H4 (cell line): ENCODE measurements around the gene DAP. TPM values are rescaled to one million over a fixed set of nuclear protein-coding genes. Genes with fewer than 3 reads are reported as not detected.
"Not testable (repeated sequence)": the region's sequence is repeated elsewhere in the genome, so short reads cannot be mapped to it uniquely, and the experiment has no call there.

Experiments
- DNase-seq: peaks from one replicate; pipeline ENCODE4 v3.0.0-alpha.2; 2015; ENCODE audit warnings: low spot score
- total RNA-seq: library from RNA; depleted of rRNA; stranded (reverse); fragments of >200 nt; shearing (Covaris generic); gene quantifications from 2 replicates; pipeline ENCODE4 v1.2.3, GENCODE V29; 2014

The DAP gene
- total RNA-seq, 1 experiment from 2014 or later = 38.0 TPM

DNA sequence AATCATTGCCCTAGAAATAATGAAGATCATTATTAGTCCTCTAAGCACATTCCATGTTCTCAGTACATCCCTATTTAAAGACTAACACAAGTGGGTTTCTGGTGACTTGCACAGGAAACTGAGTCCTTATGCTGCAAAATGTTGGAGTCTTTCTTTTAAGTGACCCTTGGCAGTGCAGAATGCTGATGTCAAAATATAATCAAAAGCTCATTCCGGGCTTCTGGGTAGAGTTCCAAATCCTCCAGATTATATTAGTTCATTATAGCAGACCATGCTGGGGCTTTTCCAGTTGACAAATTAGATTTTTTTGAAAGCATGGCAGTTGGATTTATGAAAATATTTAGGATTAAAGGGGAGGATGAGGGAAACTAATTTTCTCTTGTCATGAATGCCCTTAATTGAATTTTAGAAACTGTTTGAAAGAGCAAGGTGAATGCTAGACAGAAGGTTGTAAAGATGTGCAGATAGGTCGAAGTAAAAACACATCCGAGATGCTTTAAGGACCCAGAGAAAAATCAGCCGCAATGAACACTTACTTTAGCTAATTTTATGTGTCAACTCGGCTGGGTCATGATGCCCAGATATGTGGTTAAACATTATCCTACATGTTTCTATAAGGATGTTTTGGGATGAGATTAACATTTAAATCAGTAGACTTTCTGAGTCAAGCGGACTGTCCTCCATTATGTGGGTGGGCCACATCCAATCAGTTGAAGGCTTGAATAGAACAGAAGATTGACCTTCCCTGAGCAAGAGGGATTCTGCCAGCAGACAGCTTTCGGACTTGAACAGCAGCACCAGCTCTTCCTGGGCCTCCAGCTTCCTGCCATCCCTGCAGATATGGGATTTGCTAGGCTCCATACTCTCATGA, 88.7 kb downstream of the DAP start:
- no peak for DNase-seq

DNA sequence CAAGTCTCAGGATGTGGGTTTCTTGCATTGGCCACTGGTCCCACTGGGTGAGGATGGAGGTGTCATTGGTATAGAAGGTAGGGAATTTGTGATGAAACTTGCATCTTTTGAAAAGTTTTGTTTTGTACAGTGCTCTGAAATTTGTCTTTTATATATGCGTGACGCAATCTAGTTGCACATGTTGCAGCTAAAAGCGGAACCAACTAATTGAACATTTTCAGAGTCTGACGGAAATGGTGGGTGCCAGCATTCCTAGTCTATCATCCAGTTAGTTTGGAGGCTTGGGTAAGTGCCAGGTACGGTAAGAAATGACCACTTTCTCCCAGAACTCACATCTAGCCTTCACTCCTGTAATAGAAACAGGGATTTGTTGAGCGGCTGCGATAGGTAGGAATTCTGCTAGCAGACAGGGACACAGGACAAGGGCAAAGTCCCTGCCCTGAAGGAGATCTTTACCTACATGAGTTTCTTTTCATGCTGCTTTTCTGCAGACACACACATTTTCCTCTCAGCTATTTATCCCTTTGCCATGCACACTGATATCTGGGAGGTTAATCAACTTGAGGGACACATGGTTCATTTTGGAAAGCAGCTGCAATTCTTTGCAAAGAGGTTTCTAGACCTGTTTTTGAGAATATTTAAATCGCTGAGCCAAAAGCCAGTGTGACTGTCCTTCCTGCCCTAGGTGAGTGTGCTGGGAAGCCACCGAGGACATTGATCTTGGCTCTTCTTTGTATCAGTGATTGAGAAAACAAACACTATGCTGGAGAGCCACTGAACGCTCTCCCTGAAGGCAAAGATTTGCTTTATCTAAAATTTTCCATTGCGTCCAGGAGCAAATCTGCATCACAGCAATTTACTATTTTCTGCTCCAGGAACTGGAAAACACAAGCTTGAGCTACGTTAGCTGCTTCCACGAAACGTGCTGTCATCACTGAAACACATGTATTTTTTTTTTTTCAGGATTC, 89.7 kb downstream of the DAP start:
- no peak for DNase-seq

DNA sequence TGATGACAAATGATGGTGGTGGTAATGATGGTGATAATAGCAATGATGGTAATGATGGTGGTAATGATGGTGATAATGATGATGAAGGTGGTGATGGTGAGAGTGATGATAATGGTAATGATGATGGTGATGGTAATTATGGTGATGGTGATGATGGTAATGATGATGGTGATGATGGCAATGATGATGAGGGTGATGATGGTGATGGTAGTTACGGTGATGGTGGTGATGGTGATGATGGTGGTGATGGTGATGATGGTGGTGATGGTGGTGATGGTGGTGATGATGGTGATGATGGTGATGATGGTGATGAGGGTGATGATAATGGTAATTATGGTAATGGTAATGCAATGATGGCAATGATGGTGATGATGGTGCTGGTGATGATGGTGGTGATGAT, 91.1 kb downstream of the DAP start:
- DNase-seq = no peak

DNA sequence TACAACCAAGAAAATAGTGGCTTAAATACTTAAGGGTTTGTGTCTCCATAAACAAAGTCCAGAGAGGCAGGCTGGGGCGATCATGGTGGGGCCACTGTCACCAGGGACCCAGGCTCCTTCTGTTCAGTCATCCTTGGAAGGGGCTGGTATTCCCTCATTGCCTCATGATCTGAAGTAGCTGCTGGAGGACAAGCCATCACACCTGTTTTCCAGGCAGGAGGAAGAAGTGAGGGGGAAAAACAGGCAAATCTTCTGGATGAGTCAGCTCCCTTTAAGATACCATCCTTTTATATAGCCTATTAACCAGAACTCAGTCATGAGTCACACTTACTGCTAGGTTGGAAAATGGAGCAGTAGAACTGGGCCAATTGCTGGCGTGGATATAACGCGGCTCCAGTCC, 92.3 kb downstream of the DAP start:
- no peak for DNase-seq

DNA sequence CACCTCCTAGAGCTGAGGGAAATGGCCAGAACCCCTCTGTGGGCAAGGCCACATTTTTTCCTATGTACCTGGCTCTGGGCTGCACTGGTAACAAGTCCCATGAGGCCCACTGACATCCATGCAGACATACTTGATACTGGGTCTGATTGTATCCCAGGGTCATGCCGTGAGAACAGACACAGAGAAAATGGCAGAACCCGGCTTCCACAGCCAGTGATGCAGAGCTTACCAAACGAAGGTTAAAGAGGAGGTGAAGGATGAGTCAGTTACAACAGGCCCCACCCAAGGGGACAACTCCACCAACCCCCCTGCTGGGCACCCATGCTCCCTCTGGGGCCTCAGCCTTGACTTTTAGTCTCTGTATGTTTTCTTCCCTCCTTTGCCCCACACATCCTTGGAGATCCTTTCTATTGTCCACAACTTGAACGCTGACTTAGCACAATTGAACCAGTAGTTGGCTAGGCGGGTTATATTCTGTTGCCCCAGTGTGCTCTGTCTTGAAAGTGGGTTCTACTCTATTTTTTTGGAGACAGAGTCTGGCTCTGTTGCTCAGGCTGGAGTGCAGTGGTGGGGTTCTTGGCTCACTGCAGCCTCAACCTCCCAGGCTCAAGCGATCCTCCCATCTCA, 93.5 kb downstream of the DAP start:
- no peak for DNase-seq

DNA sequence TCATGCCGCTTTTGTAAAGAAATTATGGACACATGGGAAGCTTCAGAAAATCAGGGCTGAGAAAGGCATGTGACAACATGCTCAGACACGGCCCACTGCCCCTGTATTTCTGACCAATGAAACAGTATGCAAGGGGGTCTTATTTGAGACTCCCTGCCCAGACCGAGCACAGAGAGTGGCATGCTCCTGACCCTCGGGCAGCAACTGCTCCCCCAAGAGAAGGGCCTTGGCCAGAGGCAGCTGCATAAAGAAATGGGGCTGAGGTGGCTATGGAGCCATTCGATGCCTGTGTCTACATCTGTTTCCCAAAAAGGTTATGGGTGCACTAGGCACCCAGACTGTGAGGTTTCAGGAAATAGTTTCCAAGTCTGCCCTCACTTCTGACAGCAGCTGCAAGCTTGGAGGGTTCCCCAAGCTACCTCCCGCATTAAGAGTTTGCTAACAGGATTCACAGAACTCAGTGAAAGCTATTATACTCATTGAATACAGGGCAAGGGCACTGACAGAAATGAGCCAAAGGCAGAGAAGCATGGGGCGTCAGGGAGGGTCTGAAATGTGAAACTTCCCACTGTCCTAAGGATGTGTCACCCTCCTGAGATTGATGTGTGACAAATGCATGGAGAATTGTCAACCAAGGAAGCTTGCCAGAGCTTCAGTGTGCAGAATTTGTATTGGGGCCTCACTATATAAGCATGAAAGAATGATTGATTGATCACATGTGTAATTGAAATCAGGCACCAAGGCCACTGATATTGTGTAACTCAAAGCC, 94.3 kb downstream of the DAP start:
- no peak for DNase-seq

DNA sequence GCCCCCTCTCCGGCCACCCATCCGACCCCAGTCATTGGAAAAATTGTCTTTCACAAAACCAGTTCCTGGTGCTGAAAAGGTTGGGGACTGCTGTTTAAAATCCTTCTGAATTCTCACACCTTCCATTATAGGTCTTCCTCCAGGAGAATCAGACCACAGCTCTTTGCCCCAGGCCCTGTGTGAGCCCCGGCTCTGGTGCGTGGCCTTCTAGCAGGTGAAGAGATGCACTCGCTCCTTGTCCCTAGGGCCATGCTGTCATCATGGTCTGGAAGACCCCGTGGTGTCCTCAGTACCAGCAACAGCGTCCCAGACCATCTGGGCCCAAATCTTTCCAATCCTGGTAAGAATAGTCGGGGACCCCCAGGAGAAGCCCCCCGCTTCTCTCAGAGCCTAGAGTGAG, 95.2 kb downstream of the DAP start:
- DNase-seq = no peak

DNA sequence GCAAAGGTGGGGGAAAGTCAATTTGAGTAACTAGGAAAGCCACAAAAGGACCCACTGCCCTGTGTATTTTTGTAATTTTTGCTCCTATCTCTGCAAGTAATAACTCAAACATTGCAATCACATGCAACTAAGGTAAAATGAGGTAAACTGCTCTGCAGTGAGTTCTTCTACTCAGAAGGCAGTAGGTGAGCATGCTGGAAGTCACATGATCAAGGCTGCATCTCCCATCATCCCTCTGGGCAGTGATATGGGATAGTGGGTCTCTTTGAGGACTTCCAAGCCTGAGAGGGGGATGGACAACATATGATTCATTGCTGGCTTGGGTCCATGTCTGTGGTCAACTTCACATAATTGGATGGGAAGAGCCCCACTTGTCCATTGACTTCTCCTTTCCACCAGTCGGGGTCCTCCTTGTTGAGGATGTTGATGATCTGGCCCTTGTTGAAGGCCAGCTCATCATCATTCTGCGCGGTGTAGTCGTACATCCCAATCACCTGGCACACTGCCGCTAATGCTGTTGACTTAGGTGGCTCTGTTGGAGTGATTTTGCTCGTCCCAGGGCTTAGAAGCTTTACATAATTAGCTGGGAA, 96.8 kb downstream of the DAP start:
- DNase-seq = not testable (repeated sequence)

DNA sequence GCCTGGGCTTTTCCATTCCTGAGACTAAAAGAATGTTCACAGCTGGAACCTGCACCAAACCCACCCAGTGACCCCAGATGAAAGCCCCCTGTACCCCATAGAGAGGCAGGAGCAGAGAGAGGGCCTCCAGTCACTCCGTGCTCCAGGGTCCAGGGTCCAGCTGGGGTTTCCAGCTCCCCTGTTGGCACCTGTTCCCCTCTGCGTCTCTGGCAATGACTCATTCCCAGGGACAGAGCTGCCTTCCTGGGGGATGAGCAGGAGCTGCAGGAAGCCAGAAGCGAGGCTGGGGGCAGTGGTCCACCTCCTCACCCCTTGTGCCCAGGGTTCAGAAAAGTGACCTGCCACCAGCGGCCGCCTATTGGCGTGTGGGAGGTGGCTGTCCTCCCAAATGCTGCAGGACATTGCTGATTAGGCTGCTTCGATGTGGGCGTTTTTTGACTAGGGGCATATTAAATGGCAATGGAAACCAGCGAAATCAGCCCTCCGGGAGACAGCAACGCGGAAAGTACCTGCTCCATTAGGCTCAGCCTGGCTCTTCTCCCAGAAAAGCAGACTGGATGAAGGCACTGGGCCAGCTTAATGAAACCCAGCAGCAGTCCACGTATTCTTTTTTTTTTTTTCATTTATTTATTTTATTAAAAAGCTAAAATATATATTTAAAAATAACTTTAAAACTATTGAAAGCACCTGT, 97.4 kb downstream of the DAP start:
- DNase-seq = no peak

DNA sequence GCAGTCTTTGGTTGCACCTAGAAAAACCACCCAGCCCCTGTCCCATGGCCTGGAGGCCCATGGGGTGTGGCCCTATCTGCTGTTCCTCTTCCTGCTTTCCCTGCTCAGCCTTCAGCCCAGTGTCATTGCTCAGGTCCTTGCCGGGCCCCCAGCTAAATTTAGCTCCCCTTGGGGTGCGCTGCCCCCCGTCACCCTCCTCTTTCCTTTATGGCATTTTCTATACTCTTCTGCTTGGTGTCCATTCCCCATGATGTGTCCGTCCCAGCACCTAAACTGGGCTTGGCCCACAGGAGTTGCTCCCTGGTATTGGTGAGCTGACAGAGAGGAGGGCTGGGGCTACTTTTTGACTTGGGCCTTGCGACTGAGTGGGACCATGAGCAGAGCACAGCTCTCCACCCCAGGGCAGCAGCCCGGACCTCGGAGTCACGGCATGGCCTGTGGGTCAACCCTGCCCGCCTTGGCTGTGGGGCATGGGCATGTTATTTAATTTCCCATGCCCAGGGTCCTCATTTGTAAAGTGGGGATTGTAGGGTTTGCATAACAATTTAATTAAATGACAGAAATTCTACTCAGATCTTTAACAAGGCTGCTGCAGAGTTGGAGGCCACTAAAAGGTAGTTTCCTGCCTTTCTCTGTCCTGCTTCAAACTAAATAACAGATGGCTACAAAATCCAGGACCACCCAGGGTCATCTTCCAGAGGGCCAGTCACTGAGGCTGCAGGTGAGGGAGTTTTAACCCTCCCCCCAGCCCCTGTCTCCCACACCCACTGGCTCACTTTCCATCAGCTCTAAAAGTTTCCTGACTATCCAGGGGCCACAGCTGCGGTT, 98.2 kb downstream of the DAP start:
- DNase-seq = no peak

DNA sequence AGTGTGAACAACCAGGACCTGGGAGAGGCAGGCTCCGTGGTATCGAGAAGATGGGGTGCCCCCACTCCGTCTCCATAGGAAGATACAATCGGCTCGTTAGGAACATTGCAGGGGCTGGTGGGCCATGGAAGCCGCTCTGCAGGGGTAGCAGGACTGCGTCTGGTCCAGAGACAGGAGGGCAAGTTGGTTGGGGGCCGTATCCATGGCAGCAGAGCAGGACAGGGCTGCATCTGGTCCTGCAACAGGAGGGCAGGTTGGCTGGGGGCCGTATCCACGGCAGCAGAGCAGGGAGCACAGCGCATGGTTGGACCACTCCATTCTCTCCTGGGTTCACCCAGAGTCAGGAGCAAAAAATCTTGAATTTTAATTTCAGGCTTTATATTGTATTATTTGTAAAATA, 99.0 kb downstream of the DAP start:
- no peak for DNase-seq

DNA sequence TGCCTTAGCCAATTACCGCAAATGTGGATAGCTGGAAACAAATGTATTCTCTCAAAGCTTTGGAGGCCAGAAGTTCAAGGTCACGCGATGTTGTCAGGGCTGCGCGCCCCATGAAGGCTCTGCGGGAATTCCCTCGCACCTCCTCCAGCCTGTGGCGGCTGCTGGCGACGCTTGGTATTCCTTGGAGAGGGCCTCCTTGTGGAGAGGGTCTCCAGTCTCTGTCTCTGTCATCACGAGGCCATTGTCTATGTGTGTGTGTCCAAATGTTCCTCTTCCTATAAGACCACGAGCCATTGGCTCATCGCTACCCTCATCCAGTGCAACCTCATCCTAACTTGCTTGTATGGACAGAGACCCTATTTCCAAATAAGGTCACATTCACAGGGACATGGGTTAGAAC, 99.6 kb downstream of the DAP start:
- no peak for DNase-seq

DNA sequence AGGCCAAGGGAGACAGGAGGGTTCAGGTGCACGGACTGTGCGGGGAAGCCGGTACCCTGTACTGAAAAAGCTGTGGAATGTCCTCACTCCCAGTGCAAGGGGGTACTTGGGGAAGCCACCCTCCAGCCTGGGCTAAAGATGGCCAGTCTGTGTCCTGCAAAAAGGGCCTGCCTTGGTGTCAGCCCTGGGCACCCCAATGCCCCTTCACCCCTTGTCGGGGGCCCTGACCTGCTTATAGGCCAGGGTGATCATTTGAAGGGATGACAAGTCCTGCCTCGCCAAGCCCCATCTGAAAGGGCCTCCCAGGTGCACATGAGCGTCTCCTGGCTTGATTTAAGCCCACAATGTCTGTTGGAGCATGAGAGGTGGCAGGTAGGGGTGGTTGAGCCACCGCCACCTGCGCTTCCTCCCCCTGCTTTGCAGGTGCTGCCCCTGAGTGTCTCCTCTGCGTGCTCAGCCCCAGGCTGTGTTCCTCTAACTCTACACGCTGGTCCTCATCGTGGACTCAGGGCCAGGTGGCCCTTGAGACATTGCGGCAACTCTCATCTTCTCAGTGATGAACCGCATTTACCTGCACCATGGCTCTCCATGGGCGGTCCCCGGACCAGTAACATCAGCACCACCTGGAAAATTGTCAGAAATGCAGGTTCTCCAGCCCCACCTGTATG, 100.2 kb downstream of the DAP start:
- no peak for DNase-seq

DNA sequence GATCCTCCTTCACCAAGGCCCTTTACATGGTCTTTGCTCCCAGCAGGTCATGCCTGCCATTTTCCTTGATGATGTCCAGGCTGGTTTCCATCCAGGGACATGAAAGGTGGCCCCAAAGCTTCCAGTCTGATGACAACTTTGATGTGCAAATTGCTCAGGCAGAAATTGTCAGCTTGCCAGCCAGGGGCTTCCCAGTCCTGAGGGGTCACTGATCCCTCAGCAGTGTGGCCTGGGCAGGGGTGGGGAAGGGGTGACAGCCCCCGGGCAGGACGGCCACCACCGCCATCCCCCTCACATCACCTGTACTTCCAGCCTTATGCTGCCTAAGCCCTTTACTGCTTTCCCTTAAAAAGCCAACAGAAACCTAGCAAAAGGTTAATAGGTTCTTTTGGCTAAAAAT, 100.9 kb downstream of the DAP start:
- DNase-seq = no peak

DNA sequence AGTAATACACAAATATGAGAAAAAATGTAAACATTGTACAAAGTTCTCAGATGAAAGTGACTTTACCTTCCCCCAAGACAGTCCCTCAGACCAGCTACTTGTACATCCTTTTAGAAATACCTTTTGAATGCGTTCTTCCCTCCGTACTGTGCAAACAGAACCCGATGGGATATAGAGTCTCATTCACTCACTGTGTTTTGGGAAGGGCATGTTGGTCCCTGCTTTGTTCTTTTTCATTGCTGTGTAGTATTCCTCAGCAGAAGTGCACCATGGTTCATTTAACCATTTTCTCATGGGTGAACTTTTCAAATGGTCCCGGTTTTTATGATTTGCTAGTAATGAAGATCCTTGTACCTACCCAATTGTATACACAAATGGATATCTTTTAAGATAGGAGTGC, 102.8 kb downstream of the DAP start:
- no peak for DNase-seq

DNA sequence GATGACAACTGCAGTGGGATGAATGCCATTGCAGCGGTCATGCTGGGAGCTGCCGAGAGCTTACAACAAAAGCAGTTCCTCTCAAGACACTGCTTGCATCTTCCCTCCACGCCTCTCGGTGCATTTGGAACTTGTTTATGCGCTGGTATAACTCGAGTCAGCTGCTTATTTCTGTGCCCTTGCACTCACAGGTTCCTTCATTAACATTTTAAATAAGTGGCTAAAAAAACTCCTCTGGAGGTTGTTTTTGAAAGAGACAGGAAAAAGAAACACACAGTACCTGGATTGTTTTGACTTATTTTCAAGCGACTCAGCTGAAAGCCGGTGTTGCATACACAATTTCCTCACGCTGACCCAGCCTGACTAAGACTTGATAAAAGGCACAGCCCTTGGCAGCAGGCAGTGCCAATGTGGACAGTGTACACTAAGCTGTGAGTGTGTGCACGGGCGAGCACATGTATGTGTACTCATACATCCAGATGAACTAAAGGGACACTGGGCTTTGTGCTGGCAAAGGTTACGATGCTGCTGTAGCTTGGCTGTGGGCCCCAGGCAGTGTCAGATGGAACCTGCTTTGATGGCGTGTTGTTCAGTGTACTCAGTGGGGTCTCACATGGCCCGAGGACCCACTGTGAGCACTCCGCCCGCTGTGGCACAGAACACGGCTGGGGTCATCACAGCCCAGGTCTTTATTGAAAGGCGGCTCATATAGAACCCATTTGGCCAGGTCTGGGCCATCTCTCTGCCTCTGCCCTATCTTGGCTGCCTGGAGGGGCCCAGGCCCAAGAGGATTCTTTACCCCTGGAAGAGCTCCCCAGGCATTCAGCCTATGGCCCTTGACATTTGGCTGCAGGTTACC, 104.8 kb downstream of the DAP start:
- no peak for DNase-seq

DNA sequence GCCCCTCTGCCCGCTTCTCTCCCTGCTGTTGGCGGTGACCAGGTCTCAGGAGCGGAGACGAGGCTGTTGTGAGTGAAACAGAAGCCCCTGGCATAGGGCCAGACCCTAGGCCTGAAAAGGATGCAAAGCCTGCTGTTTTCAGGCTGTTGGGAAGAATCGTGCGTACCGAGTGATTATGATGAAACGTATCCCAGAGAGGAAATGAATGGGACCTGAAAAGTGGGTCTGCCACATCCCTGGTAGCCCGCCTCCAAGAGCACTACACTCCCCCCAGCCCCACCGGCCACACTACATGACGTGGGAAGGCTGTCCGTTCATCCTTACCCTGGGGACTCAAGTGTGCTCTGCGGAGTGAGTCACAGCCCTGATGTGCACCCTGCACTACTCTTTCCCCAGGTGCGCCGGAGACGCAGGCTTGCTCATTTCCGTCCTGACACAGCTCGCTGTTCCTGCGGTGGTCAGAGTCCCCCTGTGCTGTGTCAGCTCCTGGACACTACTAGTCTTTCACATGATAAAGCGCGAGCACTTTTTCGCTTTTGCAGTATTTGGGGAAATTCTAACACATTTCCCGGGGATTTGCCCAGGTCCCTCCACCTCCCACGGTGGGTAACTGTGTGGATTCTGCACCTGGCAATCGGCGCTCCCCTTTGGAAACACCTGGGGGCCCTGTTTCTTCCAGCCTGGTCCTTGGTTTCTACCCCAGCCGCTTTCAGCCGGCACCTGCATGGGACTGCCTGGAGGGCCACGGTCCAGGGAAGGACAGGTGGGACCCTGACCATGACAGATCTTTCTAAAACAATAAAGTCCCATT, 105.7 kb downstream of the DAP start:
- no peak for DNase-seq
